Parathyroid adenoma (tissue), 2 donors: ENCODE measurements around the gene DPY19L3.

Experiments used
- H2AFZ ChIP-seq: fragments of 300-600 bp; sonication (generic); one replicate; pipeline ENCODE4 v1.7.0; 2017; ENCODE audit warnings: antibody characterized with exemption, mild to moderate bottlenecking
- H3K27ac ChIP-seq: fragments of 300-600 bp; sonication (generic); one replicate; pipeline ENCODE4 v1.7.0; 2017
- H3K27me3 ChIP-seq: fragments of 300-600 bp; sonication (generic); one replicate; pipeline ENCODE4 v1.7.0; 2017; ENCODE audit warnings: low read length; ENCODE audit not compliant: control insufficient read depth, insufficient read depth
- H3K36me3 ChIP-seq: fragments of 300-600 bp; sonication (generic); one replicate; pipeline ENCODE4 v1.7.0; 2017; ENCODE audit warnings: low read length; ENCODE audit not compliant: control insufficient read depth, insufficient read depth
- H3K4me1 ChIP-seq: fragments of 300-600 bp; sonication (generic); one replicate; pipeline ENCODE4 v1.7.0; 2017; ENCODE audit warnings: control low read depth
- H3K4me2 ChIP-seq: fragments of 300-600 bp; sonication (generic); one replicate; pipeline ENCODE4 v1.7.0; 2017; ENCODE audit warnings: low read length
- H3K4me3 ChIP-seq: fragments of 300-600 bp; sonication (generic); one replicate; pipeline ENCODE4 v1.7.0; 2017; ENCODE audit warnings: low read depth, low read length
- H3K79me2 ChIP-seq: fragments of 300-600 bp; sonication (generic); one replicate; pipeline ENCODE4 v1.7.0; 2017; ENCODE audit warnings: control low read depth
- H3K9ac ChIP-seq: fragments of 300-600 bp; sonication (generic); one replicate; pipeline ENCODE4 v1.7.0; 2017; ENCODE audit warnings: mild to moderate bottlenecking
- H3K9me3 ChIP-seq: fragments of 300-600 bp; sonication (generic); one replicate; pipeline ENCODE4 v1.7.0; 2017; ENCODE audit warnings: low read length; ENCODE audit not compliant: control insufficient read depth
- CTCF ChIP-seq: fragments of 300-600 bp; sonication (generic); IDR thresholded peaks from one replicate; pipeline ENCODE4 v1.7.0; 2017; ENCODE audit warnings: antibody characterized with exemption, mild to moderate bottlenecking
- donor health status: primary hyperparathyroidism.

DPY19L3 gene

GRCh38 chr19:32405431-32406160 is at the start of gene DPY19L3:
TSS of gene DPY19L3 (plus strand) at chr19:32405770. CDS start at chr19:32408254, 2,484 bp downstream.
- Histone ChIP-seq H3K27ac (peak within 1 kb of the TSS; percentile 97), H3K9ac (peak within 1 kb of the TSS; percentile 97), H3K4me3 (peak within 1 kb of the TSS; percentile 99), H3K36me3 (peaks cover 2% of the 10 kb centered on the region), H3K9me3 (no peaks in the 10 kb centered on the region), H3K27me3 (no peaks in the 10 kb centered on the region), H2AFZ (peak within 1 kb of the TSS; percentile 96), H3K4me2 (peak within 1 kb of the TSS; percentile 91), H3K4me1 (no peaks in the 10 kb centered on the region), H3K79me2 (no peaks in the 10 kb centered on the region)
- peak; percentile 15 for TF ChIP-seq CTCF

- H2AFZ ChIP-seq: no peak overlapping the region
- H3K9ac ChIP-seq: no peak overlapping the region
- H3K4me2 ChIP-seq: no peak overlapping the region
- H3K27me3 ChIP-seq: no peaks in the 10 kb centered on the region
- H3K4me1 ChIP-seq: peaks cover 2% of the 10 kb centered on the region
- no peak for TF ChIP-seq CTCF
- H3K9me3 ChIP-seq: no peaks in the 10 kb centered on the region
- H3K4me3 ChIP-seq: no peak overlapping the region
- no peaks in the 10 kb centered on the region for H3K36me3 ChIP-seq
- no peak overlapping the region for H3K27ac ChIP-seq
- H3K79me2 ChIP-seq: peaks cover 36% of the 10 kb centered on the region
These were observed 47.9 kb upstream of the DPY19L3 start for GRCh38 chr19:32357720-32358119.

- Histone ChIP-seq H3K9me3 (no peaks in the 10 kb centered on the region), H2AFZ (no peak overlapping the region), H3K27me3 (no peaks in the 10 kb centered on the region), H3K36me3 (no peaks in the 10 kb centered on the region), H3K4me3 (no peak overlapping the region), H3K9ac (no peak overlapping the region), H3K79me2 (peaks cover 36% of the 10 kb centered on the region), H3K27ac (no peak overlapping the region), H3K4me2 (no peak overlapping the region), H3K4me1 (peaks cover 6% of the 10 kb centered on the region)
- no peak for TF ChIP-seq CTCF
These were observed 47.2 kb upstream of the DPY19L3 start for GRCh38 chr19:32358321-32358720.

- Histone ChIP-seq H3K36me3 (no peaks in the 10 kb centered on the region), H3K4me3 (no peak overlapping the region), H3K9ac (no peak overlapping the region), H3K27me3 (no peaks in the 10 kb centered on the region), H2AFZ (no peak overlapping the region), H3K4me2 (no peak overlapping the region), H3K4me1 (peaks cover 10% of the 10 kb centered on the region), H3K79me2 (peaks cover 35% of the 10 kb centered on the region), H3K9me3 (no peaks in the 10 kb centered on the region), H3K27ac (no peak overlapping the region)
- no peak for TF ChIP-seq CTCF
These were observed 46.0 kb upstream of the DPY19L3 start for GRCh38 chr19:32359581-32359980.
